Sigmoid colon (tissue), 7 donors: ENCODE data around the gene PYGB. TPM values are rescaled to one million over a fixed set of nuclear protein-coding genes. Genes with fewer than 3 reads are reported as not detected.

ENCODE experiments used
- DNase-seq: peaks from one replicate; pipeline ENCODE4 v3.0.0-alpha.2; 2019
- H3K27ac ChIP-seq, 4 donors: fragments of 200-600 bp; sonication (generic); one replicate each; pipeline ENCODE4 v1.5.1; 2016 to 2019; ENCODE audit warnings: mild to moderate bottlenecking in 1 of 4
- H3K27me3 ChIP-seq, 3 donors: fragments of 200-600 bp; sonication (generic); one replicate each; pipeline ENCODE4 v1.5.1; 2019; ENCODE audit warnings: mild to moderate bottlenecking in 1 of 3
- H3K36me3 ChIP-seq, 4 donors: fragments of 200-600 bp; sonication (generic); one replicate each; pipeline ENCODE4 v1.5.1; 2016 to 2019
- H3K4me1 ChIP-seq, 4 donors: fragments of 200-600 bp; sonication (generic); one replicate each; pipeline ENCODE4 v1.5.1; 2017 to 2019
- H3K4me3 ChIP-seq, 4 donors: fragments of 200-600 bp; sonication (generic); one replicate each; pipeline ENCODE4 v1.5.1; 2017 to 2019; ENCODE audit warnings: mild to moderate bottlenecking in 2 of 4, moderate library complexity in 1 of 4
- H3K9me3 ChIP-seq, 4 donors: fragments of 200-600 bp in 3 of 4; sonication (generic) in 3 of 4; one replicate each; pipeline versions ENCODE4 v1.5.1 to v1.6.1; 2013 to 2019
- CTCF ChIP-seq, 4 experiments: fragments of 450-650 bp in 3 of 4; fragments of 200-600 bp in 1 of 4; IDR thresholded peaks; one replicate each; pipeline ENCODE4 v1.5.1; 2016 to 2019; ENCODE audit warnings: antibody characterized with exemption in 4 of 4, mild to moderate bottlenecking in 3 of 4, moderate library complexity in 2 of 4
- EP300 ChIP-seq, 4 donors: sonication (generic); formaldehyde crosslinking; IDR thresholded peaks; one replicate each; pipeline ENCODE4 v1.6.1; 2017; ENCODE audit warnings: antibody characterized with exemption in 4 of 4
- POLR2A ChIP-seq, 2 donors: fragments of 450-650 bp; IDR thresholded peaks; one replicate each; pipeline ENCODE4 v1.6.1; 2016; ENCODE audit warnings: antibody characterized with exemption in 2 of 2, mild to moderate bottlenecking in 2 of 2, moderate library complexity in 2 of 2
- POLR2AphosphoS5 ChIP-seq, 4 donors: sonication (generic); formaldehyde crosslinking; IDR thresholded peaks; one replicate each; pipeline ENCODE4 v1.6.1; 2017; ENCODE audit warnings: antibody characterized with exemption in 4 of 4
- WGBS, 2 donors: extraction: QIAGEN DNeasy Blood & Tissue Kit; methylation state at CpG; one replicate each; pipeline ENCODE4 v1.1.7; 2013; 5-methylcytosine and 5-hydroxymethylcytosine counted together
- intact Hi-C: fragments of 100-400 bp; cut with DNase I; formaldehyde crosslinking; loops from one replicate; pipeline ENCODE4 v1.15.1; 2023
- polyA plus RNA-seq, 3 donors: library from polyadenylated mRNA; stranded (reverse); fragments of 200-250 nt; gene quantifications; one replicate each; pipeline ENCODE4 v1.2.3, GENCODE V29; 2013
- total RNA-seq, 4 donors: library from RNA; depleted of rRNA; stranded (reverse); fragments of >200 nt; gene quantifications; one replicate each; pipeline ENCODE4 v1.1.0, GENCODE V29; 2016
- donor health status: healthy with polysubstance abuse.
- donor health status: Bipolar disorder and iron deficiency.
- donor health status: healthy.

PYGB gene
- total and polyA plus RNA-seq, 7 donors = 45.6 to 317 (median 198) TPM

DNA sequence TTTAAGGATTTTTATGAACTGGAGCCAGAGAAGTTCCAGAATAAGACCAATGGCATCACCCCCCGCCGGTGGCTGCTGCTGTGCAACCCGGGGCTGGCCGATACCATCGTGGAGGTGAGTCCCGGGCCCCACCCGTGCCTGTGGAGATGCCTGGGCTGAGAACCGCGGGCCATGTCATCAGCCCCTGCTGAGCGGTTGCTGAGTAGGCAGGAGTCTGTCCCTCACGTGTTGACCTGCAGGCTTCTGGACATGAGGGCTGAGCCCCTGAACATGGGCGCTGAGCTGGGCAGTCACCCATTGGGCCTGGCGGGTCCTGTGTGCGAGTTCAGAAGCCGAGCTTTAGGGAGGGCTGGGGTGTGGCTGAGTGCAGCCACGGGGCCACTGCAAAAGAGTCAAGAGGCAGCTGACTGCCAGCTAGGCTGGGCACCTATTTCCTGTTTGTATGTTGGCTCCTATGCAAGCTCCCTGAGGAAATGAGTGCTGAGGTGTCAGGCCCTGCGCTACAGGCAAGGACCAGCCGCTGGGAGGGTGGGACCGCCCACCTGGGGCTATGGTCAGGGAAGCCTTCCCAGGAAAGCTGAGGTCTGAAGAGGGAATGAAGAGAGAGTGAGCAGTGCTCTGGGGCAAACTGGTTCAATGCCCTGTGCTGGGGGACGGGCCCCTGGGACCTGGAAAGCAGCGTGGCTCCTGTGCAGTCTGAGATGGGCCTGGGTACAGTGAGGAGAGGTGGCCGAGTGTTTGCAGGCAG is 34.3 kb downstream of the PYGB start:
- 90 to 91% methylated on average over 22 of the region's 22 CpGs for WGBS, 2 donors
- H3K36me3 ChIP-seq = peaks cover 65 to 100% (median 88%) of the 10 kb centered on the region in 4 donors
- DNase-seq = peak; percentile 67

GRCh38 chr20:25282796-25283195 is 34.9 kb downstream of the PYGB start:
- Histone ChIP-seq H3K36me3 (peaks cover 69 to 100% (median 88%) of the 10 kb centered on the region in 4 donors), H3K4me3 (no peak overlapping the region), H3K9me3 (no peaks in the 10 kb centered on the region), H3K27ac (peak overlapping the region in 3 of 4 donors; percentile 8 to 31 (median 11)), H3K4me1 (peaks cover 0 to 13% (median 6%) of the 10 kb centered on the region in 4 donors), H3K27me3 (no peaks in the 10 kb centered on the region)
- TF ChIP-seq POLR2A (IDR thresholded peaks at IDR 0.05) (no peak), CTCF (IDR thresholded peaks at IDR 0.05) (no peak), EP300 (IDR thresholded peaks at IDR 0.05) (no peak)
- DNase-seq = peak; percentile 51
- intact Hi-C loops = no loop called here
- 92 to 93% methylated on average over 11 of the region's 11 CpGs for WGBS, 2 donors

More for the DNA sequence above, 34.3 kb downstream of the PYGB start:
- peak overlapping the region; percentile 8 to 37 (median 21) for H3K27ac ChIP-seq
- H3K9me3 ChIP-seq = no peaks in the 10 kb centered on the region
- H3K4me1 ChIP-seq = peaks cover 0 to 13% (median 6%) of the 10 kb centered on the region in 4 donors
- no peak for TF ChIP-seq POLR2AphosphoS5 (IDR thresholded peaks at IDR 0.05)
- no peak for TF ChIP-seq POLR2A (IDR thresholded peaks at IDR 0.05)
- no peak for TF ChIP-seq EP300 (IDR thresholded peaks at IDR 0.05)
- TF ChIP-seq CTCF (IDR thresholded peaks at IDR 0.05) = no peak
- intact Hi-C loops = no loop called here
- H3K4me3 ChIP-seq = no peak overlapping the region
- no peaks in the 10 kb centered on the region for H3K27me3 ChIP-seq

GRCh38 chr20:25283221-25283951 is 35.5 kb downstream of the PYGB start:
- H3K27ac ChIP-seq = peak overlapping the region in 1 of 4 donors; percentile 8
- TF ChIP-seq CTCF (IDR thresholded peaks at IDR 0.05) (no peak), POLR2AphosphoS5 (IDR thresholded peaks at IDR 0.05) (no peak), POLR2A (IDR thresholded peaks at IDR 0.05) (no peak), EP300 (IDR thresholded peaks at IDR 0.05) (no peak)
- intact Hi-C loops = no loop called here
- peak; percentile 60 for DNase-seq
- WGBS, 2 donors = 93 to 94% methylated on average over 24 of the region's 24 CpGs
- H3K9me3 ChIP-seq = no peaks in the 10 kb centered on the region
- H3K4me3 ChIP-seq = no peak overlapping the region
- peaks cover 69 to 100% (median 88%) of the 10 kb centered on the region in 4 donors for H3K36me3 ChIP-seq
- H3K27me3 ChIP-seq = no peaks in the 10 kb centered on the region
- H3K4me1 ChIP-seq = peaks cover 0 to 13% (median 6%) of the 10 kb centered on the region in 4 donors

GRCh38 chr20:25284131-25284601 is 36.3 kb downstream of the PYGB start:
- Histone ChIP-seq H3K27ac (no peak overlapping the region), H3K36me3 (peaks cover 67 to 100% (median 88%) of the 10 kb centered on the region in 4 donors), H3K4me1 (peaks cover 0 to 13% (median 6%) of the 10 kb centered on the region in 4 donors), H3K4me3 (no peak overlapping the region), H3K27me3 (no peaks in the 10 kb centered on the region), H3K9me3 (no peaks in the 10 kb centered on the region)
- TF ChIP-seq POLR2A (IDR thresholded peaks at IDR 0.05) (no peak), CTCF (IDR thresholded peaks at IDR 0.05) (no peak), EP300 (IDR thresholded peaks at IDR 0.05) (no peak)
- peak; percentile 51 for DNase-seq
- WGBS, 2 donors = 93 to 94% methylated on average over 17 of the region's 17 CpGs
- intact Hi-C loops = no loop called here
